ENCODE data around the gene PPP1R12C.

Gene PPP1R12C

DNA sequence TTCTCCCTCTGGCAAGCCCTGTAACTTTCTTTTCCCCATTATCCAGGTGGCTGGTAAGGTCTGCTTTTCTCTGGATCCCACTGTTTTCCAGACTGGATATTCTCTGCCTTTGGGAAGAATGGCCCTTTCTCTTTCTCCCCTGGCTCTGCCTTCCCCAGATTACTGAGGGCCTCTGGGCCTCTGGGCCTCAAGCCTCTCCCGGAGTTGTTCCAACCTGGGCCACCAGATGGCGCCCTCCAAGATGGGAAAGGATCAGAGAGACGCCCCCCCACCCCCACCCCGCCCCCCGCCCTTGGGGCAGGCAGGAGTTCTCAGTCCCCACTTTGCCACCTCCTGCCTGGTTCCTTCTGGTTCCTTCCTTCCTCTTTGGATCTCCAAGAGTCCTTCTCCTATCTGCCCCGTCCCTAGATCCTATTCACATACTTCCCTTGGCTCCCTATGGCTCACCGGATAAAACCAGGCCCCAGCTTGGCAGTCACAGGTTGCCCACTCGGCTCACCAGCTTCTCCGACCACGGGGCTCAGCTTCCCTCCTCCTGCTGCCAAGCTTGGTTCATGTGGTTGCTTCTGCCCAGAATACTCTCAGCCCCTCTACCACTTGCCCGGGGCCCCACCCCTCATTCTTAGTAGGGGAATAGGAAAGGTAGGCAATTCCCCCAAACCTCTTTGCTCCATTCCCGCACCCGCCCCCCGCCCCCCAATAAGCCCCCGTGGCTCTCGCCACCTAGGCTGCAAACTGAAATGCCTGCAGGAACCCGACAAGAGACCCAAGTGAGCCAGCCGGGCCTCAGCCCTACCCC lies 28.7 kb downstream of the PPP1R12C start:
- no peak for DNase-seq

DNA sequence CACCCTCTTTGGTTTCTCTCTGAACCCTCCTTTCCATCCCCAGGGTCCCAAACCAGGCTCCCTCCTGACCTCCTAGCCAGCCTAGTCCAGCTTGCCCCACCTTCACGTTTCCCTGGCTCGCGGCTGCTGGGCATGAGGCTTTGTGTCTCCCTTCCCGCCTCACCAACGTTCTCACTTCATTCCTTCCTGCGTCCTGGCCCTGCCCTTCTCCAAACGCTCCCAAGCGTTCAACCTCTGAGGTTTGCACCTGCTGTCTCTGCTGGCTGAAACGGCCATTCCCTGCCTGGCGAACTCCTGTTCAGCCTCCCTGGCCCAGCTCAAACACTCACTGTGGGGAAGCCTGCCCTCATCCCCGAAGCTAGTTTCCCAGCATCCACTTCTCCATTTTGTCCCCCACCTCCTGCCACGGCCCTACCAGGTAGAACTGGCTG lies 29.4 kb downstream of the PPP1R12C start:
- no peak for DNase-seq

DNA sequence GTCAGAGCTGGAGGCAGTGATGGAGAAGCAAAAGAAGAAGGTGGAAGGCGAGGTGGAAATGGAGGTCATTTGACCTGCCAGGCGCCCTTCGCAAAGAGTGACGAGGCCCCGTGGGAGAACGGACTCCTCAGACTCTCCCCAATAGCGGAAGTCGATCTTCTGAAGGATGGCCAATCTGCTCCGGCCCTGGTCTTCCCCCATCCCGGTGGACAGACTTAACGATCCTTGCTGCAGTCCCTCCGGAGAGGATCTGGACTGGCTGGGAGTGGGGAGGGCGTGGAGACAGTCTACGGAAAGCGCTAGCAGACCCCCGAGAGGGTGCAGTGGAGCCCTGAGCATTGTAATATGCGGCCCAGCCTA lies 29.9 kb downstream of the PPP1R12C start:
- no peak for DNase-seq

DNA sequence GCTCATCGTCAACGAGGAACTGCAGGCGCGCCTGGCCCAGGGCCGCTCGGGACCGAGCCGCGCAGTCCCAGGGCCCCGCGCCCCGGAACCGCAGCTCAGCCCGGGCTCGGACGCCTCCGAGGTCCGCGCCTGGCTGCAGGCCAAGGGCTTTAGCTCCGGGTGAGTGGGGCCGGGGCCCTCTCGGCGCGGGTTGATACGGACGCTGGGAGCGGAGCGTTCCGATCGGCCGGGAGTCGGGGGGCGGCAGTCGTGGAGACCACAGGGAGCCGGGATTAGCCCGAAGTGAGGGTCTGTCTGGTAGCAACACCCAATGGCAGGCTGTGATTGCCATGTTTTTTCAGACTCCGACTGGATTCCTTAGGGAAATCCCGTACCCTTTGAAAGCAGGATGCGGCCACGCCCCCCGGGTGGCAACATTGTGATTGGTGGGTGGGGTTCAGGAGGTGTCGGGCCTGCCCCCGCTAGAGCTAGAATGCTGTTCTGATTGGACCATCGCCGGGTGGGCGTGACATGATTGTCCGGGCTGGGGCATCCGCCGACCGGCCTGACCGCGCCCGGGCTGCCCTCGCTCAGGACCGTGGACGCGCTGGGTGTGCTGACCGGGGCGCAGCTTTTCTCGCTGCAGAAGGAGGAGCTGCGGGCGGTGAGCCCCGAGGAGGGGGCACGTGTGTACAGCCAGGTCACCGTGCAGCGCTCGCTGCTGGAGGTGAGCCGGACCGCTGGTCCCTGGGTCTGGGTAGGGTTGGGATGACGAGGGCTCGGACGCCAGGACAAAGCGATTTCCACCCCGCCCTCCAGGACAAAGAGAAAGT lies 30.5 kb downstream of the PPP1R12C start:
- no peak for DNase-seq

DNA sequence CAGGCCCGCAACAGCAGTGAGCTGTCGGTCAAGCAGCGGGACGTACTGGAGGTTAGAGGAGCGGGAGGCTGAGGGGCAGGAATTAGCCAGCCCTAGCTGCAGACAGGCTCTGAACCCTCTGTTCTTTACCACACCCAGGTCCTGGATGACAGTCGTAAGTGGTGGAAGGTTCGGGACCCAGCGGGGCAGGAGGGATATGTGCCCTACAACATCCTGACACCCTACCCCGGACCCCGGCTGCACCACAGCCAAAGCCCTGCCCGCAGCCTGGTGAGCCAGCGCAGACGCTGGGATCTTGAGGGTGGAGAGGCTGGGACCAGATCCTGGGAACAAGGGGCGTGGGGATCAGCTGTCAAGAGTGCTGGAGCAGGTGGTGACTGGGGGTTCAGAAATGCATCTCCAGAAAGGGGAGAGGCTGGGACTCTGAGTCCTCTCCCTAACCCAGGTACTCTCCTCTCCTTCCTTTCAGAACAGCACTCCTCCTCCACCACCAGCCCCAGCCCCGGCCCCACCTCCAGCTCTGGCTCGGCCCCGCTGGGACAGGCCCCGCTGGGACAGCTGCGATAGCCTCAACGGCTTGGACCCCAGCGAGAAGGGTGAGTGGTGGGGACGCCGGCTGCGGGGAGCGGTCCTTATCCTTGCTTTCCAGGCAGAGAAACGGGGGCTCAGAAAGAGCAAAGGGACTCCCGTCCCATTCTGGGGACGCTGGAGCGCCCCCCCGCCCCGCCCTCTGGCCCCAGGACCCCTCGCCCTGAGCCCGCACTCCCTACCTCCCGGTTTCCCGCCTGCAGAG lies 31.3 kb downstream of the PPP1R12C start:
- no peak for DNase-seq

DNA sequence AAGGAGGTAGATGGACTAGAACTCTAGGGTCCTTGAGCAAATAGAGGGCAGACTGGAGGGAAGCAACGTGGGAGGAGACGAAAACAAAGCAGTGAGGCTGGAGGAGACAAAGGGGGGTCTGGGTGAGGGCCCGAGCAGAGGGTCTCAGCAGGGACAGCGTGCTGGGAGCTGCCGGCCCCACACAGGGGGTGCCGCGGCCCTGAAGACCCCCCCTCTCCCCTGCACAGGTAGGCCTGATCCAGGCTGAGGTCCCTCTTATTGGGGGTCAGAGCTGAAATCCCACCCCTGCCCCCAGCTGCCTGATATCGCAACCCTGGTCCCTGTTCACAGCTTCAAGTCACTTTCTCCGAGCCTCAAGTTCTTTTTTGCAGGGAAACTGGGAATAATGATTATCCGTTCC lies 33.0 kb downstream of the PPP1R12C start:
- DNase-seq, result no peak

DNA sequence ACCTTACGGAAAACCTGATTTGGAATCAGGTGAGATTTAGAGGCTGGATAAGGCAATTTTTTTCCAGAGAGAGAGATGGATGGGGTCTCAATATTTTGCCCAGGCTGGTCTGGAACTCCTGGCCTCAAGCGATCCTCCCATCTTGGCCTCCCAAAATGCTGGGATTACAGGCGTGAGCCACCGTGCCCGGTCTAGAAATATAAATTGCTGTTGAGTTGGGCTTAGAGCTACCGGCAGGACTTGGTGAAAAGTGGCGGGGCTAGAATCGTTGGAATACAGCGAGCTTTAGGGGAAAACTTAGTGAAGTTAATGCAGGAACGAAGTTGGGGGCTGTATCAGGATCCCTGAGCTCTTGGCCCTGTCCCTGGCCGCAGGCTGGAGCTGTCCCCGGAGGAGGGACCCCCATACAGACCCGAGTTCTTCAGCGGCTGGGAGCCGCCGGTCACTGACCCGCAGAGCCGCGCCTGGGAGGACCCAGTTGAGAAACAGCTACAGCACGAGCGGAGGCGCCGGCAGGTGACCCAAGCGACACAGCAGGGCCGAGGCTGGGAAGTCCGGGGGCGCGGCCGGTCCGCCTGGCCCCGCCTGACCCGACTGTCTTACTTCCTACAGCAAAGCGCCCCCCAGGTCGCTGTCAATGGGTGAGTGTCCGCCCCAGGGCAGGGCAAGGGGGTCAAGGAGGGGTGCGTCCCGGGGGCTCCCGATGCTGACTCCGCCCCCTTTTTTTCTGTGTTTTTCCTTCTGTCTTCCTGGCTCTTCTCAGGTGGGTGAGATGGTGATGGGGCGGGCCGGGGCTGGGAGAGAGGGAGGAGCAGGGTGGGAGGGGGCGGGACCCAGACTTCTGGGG lies 34.2 kb downstream of the PPP1R12C start:
- no peak for DNase-seq

DNA sequence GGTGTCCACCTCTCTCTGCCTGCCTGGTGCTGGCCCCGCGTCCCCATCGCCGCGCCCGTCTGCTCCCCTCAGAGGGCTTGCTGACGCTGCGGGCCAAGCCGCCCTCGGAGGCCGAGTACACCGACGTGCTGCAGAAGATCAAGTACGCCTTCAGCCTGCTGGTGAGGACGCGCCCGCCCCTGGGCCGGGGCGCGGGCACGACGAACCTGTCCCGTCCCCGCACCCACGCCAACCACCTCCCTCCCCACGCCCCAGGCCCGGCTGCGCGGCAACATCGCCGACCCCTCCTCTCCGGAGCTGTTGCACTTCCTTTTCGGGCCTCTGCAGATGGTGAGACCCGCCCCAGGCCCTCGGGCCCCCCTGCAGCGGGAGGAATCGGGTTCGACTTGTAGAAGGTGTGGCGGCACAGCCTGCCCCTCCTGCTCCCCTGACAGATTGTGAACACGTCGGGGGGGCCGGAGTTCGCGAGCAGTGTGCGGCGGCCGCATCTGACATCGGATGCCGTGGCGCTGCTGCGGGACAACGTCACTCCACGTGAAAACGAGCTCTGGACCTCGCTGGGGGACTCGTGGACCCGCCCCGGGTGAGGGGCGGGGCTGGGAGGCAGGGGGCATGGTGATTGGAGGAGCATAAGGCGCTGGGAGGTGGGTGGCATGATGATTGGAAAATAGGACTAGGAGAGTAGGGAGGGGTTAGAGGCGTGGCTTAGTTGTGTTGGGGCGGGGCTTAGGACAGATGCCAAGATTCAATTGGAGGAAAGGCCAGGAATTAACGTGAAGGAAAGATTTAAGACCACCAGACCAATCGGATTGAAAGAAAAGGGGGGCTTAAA lies 35.2 kb downstream of the PPP1R12C start:
- DNase-seq, result no peak

DNA sequence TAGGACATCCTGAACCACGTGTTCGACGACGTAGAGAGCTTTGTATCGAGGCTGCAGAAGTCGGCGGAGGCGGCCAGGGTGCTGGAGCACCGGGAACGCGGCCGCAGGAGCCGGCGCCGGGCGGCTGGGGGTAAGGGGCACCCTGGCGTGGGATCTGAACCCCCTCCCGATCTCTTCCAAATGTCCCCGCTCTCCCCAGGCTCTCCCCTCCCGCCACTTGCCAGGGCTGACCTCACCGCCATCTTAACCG lies 35.7 kb downstream of the PPP1R12C start:
- no peak for DNase-seq

DNA sequence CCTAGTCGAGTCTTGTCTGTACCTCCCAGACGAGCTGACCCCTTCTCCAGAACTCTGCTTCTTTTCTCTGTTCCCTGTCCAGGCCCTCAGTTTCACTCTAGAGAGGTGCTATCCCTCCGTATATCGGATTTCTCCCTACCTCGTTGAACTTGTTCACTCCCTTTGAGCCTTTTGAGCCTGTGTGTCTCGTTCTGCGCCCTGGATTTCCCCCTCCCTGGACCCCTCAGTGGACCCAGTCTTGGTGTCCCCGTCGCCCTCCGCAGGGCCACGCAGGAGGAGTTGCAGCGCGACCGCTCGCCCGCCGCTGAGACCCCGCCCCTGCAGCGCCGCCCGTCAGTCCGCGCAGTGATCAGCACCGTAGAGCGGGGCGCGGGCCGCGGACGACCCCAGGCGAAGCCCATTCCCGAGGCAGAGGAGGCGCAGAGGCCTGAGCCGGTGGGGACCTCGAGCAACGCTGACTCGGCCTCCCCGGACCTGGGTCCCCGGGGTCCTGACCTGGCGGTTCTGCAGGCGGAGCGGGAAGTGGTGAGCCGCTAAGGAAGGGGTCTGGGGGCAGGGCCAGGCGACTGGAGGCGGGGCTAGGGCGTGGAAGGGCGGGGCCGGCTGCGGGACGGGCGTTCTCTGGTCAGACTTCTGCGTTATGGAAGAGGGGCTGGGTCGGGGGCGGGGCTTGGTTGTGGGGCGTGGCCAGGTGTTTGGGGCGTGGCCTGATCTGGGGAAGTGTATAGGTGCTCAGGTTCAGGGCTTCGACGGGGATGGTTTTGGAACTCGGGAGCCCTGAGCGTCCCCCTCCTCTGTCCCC lies 36.3 kb downstream of the PPP1R12C start:
- DNase-seq, result peak; percentile 15

DNA sequence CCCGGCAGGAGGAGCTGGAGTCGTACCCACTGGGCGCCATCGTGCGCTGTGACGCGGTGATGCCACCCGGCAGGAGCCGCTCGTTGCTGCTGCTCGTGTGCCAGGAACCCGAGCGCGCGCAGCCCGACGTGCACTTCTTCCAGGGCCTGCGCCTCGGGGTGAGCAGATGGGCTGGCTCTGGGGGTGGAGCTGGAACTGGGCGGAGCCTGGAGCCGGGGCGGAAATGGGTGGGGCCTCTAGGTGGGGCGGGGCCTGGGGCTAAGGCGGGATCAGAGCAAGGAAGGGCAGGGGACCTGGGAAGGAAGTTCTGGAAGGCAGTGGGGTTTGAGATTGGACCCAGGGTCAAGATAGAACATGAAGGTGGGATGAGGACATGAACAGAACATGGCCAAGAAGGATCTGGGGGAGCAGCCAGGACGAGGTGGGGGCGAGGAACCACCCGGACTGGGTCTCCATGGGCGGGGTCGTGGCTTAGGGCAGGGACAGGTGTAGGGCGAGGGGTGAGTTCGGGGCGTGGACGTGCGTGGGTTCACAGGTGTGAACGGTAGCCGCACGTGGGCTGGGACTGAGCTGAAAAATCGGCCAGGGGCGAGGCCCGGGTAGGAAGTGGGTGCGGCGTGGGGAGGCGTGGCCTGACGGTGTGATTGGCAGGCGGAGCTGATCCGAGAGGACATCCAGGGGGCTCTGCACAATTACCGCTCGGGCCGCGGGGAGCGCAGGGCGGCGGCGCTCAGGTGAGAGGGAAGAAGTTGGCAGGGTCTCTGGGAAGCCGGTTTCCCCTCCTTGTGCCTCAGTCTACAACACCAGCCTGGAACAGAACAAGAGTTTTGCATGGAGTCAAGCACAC lies 37.1 kb downstream of the PPP1R12C start:
- no peak for DNase-seq

DNA sequence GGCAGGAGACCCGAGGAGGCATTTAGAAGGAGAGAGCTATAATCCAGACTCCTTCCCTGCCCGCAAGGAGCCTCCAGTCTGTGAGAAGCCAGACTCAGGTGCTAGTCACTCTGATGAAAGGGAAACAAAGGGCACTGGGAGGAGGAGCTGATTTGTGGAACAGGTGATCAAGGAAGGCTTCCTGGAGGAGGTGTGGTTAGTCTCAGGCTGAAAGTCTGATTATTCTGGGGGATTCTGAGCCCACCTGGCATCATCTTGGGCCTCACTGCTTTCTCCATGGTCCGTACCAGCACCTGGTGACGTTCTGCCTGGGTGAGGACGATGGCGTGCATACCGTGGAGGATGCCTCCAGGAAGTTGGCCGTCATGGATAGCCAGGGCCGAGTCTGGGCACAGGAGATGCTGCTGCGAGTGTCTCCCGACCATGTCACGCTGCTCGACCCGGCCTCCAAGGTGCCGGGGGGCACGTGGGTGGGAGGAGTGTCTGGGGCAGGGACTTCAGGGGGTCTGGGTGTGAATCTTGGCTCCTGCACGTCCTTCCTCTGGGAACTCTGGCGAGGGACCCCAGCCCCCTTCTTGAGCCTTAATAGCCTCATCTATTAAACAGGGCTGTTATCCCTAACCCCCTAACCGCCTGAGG lies 37.9 kb downstream of the PPP1R12C start:
- no peak for DNase-seq

DNA sequence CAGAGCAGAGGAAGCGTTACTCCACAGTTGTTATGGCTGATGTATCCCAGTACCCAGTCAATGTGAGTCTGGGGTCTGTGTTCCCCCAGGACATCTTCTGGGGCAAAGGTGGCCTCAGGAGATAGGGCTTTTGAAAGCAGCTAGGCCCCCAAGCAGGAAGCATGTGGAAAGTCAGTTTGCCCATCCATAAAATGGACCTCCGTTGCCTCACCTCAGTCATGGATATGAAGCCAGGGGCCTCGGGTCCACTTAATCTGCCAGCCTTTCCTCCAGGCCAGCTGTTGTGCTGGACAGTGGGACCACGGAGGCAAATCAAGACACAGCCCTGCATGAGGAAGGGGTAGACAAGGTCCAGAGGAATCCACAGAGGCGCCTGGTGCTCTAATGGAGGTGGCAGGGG lies 38.4 kb downstream of the PPP1R12C start:
- DNase-seq, result no peak

DNA sequence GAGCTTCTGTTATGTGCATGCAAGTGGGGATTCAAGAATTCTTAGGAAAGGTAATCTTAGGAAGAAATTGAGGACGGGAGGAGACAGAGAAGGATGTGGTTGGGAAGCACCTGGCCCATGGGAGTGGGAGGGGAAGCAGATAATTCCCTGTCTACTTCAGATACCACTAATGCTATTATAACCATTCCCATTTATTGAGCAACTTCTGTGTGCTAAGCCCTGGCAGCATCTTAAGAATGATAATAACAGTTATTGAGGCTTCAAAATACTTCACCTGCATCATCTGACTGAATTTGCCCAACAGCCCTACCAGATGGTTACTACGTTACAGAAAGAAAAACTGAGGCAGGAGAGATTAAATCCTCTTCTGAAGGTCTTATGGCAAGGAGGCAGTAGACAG lies 40.3 kb downstream of the PPP1R12C start:
- DNase-seq, result no peak

DNA sequence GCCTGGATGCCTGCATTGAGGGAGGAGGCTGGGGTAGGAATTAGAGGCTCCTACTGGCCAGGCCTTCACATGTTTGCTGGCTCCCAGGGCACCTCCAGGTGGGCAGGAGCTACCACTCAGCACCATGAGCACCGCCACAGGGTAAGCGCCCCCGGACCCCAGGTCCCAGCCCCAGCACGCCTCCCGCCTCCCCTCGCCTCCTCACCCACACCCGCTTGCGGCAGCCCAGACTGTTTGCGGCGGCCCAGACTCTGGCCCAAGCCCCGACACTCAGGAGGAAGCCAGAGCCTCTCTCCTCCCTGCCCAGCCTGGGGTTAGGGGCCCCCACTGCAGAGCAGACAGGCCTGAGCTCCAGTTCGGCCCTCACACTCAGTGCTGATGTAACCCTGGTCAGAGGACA lies 41.1 kb downstream of the PPP1R12C start:
- DNase-seq, result no peak

DNA sequence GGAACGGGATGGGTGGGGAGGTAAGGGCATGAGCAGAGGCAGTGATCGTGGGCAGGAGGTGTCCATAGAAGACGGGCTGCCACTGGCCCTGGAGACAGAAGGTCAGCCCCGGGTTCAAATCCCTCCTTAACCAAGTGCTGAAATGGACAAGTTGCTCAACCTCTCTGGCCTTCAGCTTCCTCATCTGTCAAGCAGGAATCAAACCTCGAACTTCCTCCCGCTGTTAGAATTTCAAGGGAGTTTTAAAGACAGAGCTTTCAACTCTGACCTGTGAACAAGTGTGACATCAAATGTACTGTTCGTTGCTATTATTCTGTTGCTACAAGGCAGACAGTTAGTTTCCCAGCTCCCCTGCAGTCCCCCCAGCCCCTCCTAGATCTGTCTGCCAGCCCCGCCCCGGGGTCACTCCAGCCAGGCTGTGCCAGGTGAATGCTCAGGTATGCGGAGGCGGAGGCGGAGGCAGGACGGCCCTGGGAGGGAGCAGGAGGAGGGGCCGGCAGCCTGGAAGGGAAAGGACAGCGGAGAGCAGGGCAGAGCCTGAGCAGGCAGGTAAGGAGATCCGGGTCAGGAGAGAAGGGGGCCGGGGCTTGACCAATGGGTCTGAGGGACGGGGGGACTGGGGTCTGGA lies 42.0 kb downstream of the PPP1R12C start, which contains the start of gene EPS8L1:
Gene EPS8L1, plus strand, starts transcription at position 499 of the 628 bp plus-strand sequence. CDS start 576 bp downstream, outside the sequence.
- DNase-seq, result no peak

DNA sequence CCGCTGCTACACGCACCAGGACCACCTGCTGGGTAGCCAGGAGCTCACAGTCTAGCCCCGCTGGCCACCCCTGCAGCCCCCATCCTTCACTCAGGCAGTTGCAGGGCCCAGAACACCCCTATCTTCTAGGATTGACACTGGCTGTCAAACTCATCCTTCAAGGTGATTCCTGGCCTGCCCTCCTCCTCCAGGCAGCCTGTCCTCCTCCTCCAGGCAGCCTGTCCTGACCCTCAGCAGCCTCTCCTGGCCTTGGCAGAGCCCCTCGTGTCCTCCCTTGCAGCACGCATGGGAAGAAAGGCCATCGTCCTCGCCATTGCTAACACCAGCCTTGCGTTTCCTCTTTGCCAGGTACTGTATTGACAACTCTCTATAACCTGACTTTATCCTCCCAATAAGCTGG lies 45.5 kb downstream of the PPP1R12C start:
- DNase-seq, result no peak

DNA sequence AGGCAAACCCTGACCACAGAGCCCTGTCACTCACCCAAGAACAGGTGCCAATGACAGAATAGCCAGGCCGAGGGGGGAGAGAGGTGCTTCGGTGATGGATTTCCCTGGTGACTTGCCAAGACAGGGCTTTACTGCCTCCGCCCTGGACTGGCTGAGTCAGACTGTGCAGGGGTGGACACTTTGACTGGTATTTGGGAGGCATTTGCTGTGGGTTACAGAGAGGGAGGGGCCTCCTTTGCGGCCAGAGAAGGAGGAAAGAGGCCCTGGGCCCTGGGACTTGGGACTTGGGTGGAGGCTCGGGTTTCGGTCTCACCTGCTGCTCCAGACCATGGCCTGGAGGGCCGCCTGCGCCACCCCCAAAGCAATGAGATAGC lies 46.3 kb downstream of the PPP1R12C start:
- DNase-seq, result no peak

All from SIG-M5 (cell line).